Fibroblast of lung (primary cell): ENCODE data around the gene SNX8.

Source experiments
- EZH2 ChIP-seq: IDR thresholded peaks from 2 replicates; pipeline ENCODE4 v1.5.1; 2012; ENCODE audit warnings: low read length, control low read depth, mild to moderate bottlenecking; ENCODE audit errors: missing control alignments
- TF ChIP-seq, protein P1 (sequence below), 2 donors: IDR thresholded peaks in 1 of 2; conservative IDR thresholded peaks in 1 of 2; 1 replicate in 1 of 2; 2 replicates in 1 of 2; pipeline ENCODE4 v1.5.1; 2011 to 2012; ENCODE audit warnings: low read length in 2 of 2, control low read depth in 1 of 2, inconsistent platforms in 1 of 2, low read depth in 1 of 2, mild to moderate bottlenecking in 1 of 2

DNA sequence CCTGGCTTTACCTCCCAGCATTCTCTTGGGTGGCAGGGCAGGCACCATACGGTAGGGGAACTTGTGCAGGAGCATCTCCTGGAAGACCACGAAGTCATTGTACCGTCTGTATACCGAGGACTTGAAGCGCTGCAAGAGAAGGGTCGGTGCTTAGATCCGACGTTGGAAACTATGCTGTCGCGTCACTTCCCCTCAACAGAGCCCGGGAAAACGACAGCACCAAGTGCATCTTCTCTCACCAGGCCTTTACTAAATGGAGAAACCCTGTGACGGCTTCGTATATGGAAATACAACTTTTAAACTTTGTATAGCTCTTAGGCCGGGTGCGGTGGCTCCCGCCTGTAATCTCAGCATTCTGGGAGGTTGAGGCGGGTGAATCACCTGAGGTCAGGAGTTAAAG lies 39.1 kb downstream of the SNX8 start:
- TF ChIP-seq, protein P1, sequence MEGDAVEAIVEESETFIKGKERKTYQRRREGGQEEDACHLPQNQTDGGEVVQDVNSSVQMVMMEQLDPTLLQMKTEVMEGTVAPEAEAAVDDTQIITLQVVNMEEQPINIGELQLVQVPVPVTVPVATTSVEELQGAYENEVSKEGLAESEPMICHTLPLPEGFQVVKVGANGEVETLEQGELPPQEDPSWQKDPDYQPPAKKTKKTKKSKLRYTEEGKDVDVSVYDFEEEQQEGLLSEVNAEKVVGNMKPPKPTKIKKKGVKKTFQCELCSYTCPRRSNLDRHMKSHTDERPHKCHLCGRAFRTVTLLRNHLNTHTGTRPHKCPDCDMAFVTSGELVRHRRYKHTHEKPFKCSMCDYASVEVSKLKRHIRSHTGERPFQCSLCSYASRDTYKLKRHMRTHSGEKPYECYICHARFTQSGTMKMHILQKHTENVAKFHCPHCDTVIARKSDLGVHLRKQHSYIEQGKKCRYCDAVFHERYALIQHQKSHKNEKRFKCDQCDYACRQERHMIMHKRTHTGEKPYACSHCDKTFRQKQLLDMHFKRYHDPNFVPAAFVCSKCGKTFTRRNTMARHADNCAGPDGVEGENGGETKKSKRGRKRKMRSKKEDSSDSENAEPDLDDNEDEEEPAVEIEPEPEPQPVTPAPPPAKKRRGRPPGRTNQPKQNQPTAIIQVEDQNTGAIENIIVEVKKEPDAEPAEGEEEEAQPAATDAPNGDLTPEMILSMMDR (conservative IDR thresholded peaks at IDR 0.05 in 1 of 2, IDR thresholded peaks at IDR 0.05 in 1 of 2; ENCODE audit: low read depth in 1 of 2, low read length in 2 of 2): no peak
- no peak for TF ChIP-seq EZH2
